Astrocyte of the cerebellum (primary cell): Measurements from ENCODE around the gene DDX19B.
A peak's percentile ranks its signal among the peaks of the same experiment; 100 is the strongest.

Experiments used
- DNase-seq: peaks from one replicate; pipeline ENCODE4 v3.0.0-alpha.2; 2011; ENCODE audit warnings: low read depth
- H3K4me3 ChIP-seq: 2 replicates; pipeline ENCODE4 v1.5.1; 2011; ENCODE audit warnings: mild to moderate bottlenecking, low read depth, low read length, moderate library complexity
- CTCF ChIP-seq: IDR thresholded peaks from 2 replicates; pipeline ENCODE4 v1.5.1; 2012; ENCODE audit warnings: low read length, low read depth, moderate library complexity, mild to moderate bottlenecking; ENCODE audit errors: missing control alignments
- in situ Hi-C: cut with HindIII; loops from 2 replicates; pipeline ENCODE4 v1.10.0; 2017; ENCODE audit warnings: low sequenced_read_pairs

Gene DDX19B

GRCh38 chr16:70337814-70338213 is 38.8 kb downstream of the DDX19B start:
- TF ChIP-seq CTCF, result no peak
- no peak for DNase-seq
- no peak overlapping the region for H3K4me3 ChIP-seq
- in situ Hi-C loops, result no loop called here

- TF ChIP-seq CTCF, result no peak
- in situ Hi-C loops, result no loop called here
- no peak for DNase-seq
- H3K4me3 ChIP-seq, result no peak overlapping the region
These were observed 42.6 kb downstream of the DDX19B start for GRCh38 chr16:70341600-70341999.

GRCh38 chr16:70342016-70342415 is 43.0 kb downstream of the DDX19B start:
- no peak for TF ChIP-seq CTCF
- no peak for DNase-seq
- H3K4me3 ChIP-seq, result no peak overlapping the region
- in situ Hi-C loops, result no loop called here

GRCh38 chr16:70345840-70346239 is 46.9 kb downstream of the DDX19B start:
- H3K4me3 ChIP-seq, result peak overlapping the region; percentile 70
- DNase-seq, result no peak
- in situ Hi-C loops, result no loop called here
- no peak for TF ChIP-seq CTCF

DNA sequence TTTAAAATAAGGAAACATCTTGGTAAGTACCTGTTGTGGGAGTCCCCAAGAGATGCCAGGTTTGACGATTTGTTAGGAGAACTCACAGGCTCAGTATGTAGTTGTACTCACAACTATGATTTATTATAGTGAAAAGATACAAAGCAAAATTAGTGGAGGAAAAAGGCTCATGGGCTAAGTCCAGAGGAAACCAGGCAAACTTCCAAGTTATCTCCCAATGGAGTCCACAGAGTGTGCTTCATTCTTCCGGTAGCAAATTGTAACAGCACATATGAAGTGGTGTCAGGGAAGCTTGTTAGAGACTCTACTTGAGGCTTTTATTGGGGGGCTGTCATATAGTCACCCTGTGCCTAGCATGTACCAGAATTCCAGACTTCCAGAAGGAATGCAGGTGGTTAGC is 50.0 kb downstream of the DDX19B start:
- in situ Hi-C loops, result no loop called here
- no peak overlapping the region for H3K4me3 ChIP-seq
- TF ChIP-seq CTCF, result no peak
- no peak for DNase-seq

- no peak for TF ChIP-seq CTCF
- DNase-seq, result no peak
- in situ Hi-C loops, result no loop called here
- no peak overlapping the region for H3K4me3 ChIP-seq
These were observed 50.8 kb downstream of the DDX19B start for GRCh38 chr16:70349783-70350182.

- no peak for DNase-seq
- in situ Hi-C loops, result no loop called here
- H3K4me3 ChIP-seq, result no peak overlapping the region
- TF ChIP-seq CTCF, result no peak
These were observed 60.6 kb downstream of the DDX19B start for GRCh38 chr16:70359552-70359951.
